ENCODE data around the gene NR4A3. TPM values are rescaled to one million over a fixed set of nuclear protein-coding genes. Genes with fewer than 3 reads are reported as not detected.

The NR4A3 gene
- total RNA-seq, 1 donor from 2014 or later: 0.05 TPM

GRCh38 chr9:99813739-99814138 lies 7.9 kb upstream of the NR4A3 start:
- no peak for DNase-seq (ENCODE audit: low read depth)

DNA sequence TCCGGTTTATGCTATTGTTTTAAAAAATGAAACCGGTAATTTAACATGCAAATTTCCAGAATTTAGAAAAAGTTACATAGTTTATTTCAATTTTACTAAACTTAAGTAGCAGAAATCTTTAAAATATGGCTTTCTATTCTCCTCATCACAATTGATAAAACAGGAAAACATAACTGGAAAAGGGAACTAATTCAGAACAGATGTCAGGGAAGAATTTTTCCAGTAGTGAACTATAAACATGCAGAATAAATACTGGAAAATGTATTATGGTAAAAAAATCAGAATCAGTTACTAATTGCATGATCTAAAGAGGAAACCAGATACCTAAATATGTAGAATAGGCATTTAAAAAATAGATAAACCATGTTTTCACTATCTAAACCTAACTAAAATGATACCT lies 7.3 kb upstream of the NR4A3 start:
- DNase-seq (ENCODE audit: low read depth): no peak

- DNase-seq (ENCODE audit: low read depth): no peak
These were observed 5.3 kb upstream of the NR4A3 start for GRCh38 chr9:99816392-99816791.

DNA sequence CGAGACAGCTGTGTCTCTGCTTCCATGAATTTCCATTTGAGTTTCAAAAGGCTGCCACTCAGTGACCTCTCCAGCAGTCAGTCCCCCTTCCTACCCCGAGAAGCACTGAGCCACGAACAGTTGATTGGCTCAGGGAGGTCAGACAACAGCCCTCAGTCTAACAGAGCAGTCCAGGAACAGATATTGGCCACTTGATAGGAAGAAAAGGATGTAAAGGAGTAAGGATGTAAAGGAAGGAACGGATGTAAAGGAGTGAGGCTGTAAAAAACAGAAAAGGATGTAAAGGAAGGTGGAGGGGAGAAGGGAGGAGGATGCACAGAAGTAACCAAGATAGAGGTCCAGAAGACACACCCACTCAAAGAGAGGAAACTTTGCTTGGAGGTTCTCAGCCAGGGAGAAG lies 3.2 kb upstream of the NR4A3 start:
- DNase-seq (ENCODE audit: low read depth): peak; percentile 27

GRCh38 chr9:99819123-99819855 lies 2.4 kb upstream of the NR4A3 start:
- DNase-seq (ENCODE audit: low read depth): peak; percentile 96

DNA sequence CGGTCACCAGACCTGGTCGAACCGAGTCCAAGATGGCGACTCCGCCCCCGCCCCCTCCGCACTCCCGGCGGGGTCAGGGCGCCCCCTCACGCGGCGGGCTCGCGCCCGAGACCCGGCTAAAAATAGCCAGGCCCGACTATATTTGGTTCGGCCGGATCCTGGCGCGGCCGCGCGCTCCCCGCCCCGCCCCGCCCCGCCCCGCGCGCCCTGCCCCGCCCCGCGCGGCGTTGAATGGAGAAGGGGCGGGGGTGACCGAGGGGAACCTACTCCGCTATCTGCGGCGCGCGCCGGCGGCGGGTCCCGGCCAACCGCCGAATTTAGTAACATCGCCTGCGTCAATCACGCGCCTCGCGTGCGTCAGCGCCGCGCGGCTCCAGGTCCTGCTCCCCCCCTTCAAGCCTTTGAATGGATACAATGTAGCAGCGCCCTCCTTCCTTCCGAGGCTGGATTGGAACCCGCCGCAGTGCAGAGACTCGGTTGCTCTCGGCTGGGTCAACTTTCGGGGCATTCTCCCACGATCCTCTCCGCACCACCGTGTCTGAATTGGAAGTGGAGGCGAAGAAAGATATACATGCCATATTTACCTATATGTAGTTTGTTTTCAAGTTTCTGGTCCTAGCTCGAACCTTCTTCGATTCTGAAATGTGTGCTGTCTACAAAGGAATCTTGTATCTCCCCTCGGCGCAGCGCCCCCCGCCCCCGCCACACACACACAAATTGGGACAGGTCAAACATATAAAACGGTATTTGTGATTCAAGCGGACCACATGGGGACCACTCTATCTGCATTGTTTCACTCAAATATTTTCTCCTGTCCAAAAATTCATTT lies 1.6 kb upstream of the NR4A3 start:
- DNase-seq (ENCODE audit: low read depth): peak; percentile 93

- peak; percentile 70 for DNase-seq (ENCODE audit: low read depth)
These were observed 845 bp upstream of the NR4A3 start for GRCh38 chr9:99820685-99821395.

DNA sequence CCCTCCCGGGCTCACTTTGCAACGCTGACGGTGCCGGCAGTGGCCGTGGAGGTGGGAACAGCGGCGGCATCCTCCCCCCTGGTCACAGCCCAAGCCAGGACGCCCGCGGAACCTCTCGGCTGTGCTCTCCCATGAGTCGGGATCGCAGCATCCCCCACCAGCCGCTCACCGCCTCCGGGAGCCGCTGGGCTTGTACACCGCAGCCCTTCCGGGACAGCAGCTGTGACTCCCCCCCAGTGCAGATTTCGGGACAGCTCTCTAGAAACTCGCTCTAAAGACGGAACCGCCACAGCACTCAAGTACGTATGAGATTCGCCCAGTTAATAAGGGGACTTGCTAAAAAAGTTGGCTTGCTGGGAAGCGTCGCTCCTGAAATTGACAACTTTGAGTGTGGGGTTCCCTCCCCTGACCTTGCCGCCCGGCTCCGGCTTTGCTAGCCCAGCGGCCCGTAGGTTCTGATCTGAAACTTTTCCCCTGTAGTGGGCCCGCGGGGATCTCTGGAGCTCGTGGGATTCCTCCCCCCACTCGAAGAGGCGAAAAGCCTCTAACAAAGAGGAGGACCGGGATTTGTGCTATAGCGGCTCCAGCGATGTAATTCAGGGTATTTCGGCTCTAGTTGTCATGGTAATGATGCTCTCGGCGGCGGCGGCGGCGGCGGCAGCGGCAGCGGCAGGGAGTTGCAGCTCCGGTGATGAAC lies 572 bp downstream of the NR4A3 start:
- peak; percentile 49 for DNase-seq (ENCODE audit: low read depth)

DNA sequence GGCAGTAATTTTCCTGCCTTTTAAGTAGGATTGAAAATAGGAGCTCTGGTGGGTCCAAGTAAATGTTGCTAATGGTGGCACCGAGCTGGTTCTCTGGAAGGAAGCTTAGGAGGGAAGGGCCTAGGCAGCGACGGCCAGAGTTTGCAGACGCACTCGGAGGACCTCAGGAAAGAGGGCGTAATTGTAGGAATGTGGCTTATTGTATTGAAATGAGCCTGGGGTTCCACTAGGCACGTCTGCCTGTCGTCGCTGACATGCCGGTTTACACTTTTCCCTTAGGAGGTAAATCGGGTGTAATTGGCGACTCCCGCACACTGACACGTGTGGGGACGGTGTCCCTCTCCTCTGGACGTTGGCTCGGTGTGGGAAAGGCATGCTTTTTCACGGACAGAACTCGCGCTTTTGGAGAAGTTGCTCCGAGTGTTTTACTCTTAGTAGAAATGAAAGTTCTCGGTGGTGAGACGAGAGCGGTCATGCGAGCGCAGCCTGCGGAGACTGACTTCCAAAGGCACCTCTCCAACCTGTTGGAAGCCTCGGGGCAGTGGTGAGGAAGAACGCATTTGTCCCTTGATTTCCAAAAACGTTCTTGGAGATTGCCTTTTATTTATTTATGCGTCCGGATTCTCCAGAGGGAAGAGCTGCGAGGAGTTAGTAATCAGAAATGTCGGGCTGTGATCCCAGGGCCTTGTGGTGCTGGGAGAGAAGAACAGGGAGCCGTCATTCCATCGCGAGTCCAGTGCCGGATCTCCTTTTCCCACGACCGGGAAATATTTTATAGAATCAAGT lies 1.3 kb downstream of the NR4A3 start:
- DNase-seq (ENCODE audit: low read depth): peak; percentile 35

- no peak for DNase-seq (ENCODE audit: low read depth)
These were observed 2.1 kb downstream of the NR4A3 start for GRCh38 chr9:99823681-99824377.

DNA sequence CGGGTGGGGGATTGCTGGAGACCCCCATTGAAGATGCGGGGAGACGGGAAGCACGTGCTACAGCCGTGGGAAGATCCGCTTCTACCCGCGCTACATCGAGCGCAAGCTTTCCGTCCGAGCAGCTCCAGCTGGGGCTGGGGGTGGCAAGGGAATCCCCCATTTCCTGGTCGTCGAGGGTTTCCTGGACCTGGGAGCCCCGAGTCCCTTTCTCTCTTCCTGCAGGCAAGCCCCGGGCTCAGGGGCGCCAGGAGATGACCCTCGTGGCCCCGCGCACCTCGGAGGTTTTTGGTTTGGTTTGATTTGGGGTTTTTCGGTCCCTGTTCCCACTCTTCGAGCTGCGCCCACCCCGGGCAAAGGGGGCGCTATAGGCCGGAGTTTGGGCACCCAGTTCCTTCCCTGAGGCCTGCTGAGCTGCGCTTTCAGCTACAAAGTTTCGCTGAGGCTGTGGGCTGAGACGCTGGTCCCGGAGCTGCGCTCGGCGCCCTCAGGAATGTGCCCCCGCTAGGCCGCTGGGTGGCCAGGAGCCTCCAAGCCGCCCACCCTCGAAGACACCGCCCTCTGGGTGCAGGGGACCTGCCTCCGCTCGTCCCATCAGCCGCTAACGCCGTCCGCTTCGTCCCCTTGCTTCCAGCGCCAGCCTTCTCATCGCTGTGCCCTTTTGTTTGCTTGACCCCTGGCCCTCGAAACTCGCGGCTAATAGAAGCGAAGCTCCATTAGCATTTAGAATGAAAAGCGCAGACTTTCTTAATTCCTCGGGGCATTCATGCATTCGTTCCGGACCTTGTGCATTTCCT lies 2.9 kb downstream of the NR4A3 start:
- DNase-seq (ENCODE audit: low read depth): no peak

DNA sequence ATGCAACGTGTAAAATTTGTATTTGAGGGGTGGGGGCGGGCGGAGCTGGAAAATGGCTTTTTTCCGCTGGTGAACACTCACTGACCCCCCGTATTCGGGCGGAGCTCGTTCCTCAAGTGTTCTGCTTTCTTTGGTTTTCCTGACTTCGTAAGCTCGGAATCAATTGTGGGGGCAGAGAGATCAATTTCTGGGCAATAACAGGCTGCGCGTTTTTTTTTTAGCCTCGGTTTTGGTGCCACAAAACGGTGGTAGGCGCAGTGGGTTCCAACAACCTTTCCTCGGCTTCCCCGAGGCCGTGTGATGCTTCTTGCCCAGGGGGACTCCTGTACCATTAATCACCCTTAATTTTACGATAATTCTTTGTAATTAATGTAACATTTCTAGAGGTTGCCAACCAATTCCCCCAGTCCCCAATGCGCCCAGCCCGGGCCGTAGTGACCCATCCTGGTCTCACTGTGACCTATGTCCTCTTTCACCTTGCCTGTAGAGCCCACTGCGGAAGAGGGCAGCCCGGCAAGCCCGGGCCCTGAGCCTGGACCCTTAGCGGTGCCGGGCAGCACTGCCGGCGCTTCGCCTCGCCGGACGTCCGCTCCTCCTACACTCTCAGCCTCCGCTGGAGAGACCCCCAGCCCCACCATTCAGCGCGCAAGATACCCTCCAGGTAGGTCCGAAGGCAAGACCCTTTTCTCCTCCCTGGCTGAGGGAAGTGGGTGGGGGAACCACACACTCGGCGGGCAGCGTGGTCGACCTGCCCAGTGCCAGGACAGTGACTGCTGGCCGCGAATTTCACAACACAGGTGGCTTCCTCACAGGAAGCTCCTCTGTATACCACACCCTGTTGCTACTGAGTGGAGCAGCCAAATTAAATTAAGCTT lies 3.7 kb downstream of the NR4A3 start:
- no peak for DNase-seq (ENCODE audit: low read depth)

GRCh38 chr9:99826579-99826978 lies 4.9 kb downstream of the NR4A3 start:
- no peak for DNase-seq (ENCODE audit: low read depth)

DNA sequence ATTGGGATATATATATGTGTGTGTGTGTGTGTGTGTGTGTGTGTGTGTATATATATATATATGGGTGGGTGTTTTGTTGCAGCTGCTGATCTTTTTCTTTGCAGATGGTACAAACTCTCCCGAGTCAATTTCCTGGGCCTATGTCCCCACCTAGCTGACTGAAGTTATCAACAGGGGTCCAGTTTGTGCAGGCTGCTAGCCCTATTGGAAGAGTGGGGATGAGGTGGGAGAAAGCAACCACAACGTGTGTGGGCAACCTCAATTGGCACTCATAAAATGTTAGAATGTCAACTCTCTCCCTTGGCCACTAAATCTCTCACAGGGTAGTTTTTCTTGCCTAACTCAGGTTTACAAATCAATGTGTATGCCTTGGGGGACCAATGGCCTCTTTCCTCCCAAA lies 5.6 kb downstream of the NR4A3 start:
- DNase-seq (ENCODE audit: low read depth): no peak

GRCh38 chr9:99828054-99828416 lies 6.3 kb downstream of the NR4A3 start:
- no peak for DNase-seq (ENCODE audit: low read depth)

DNA sequence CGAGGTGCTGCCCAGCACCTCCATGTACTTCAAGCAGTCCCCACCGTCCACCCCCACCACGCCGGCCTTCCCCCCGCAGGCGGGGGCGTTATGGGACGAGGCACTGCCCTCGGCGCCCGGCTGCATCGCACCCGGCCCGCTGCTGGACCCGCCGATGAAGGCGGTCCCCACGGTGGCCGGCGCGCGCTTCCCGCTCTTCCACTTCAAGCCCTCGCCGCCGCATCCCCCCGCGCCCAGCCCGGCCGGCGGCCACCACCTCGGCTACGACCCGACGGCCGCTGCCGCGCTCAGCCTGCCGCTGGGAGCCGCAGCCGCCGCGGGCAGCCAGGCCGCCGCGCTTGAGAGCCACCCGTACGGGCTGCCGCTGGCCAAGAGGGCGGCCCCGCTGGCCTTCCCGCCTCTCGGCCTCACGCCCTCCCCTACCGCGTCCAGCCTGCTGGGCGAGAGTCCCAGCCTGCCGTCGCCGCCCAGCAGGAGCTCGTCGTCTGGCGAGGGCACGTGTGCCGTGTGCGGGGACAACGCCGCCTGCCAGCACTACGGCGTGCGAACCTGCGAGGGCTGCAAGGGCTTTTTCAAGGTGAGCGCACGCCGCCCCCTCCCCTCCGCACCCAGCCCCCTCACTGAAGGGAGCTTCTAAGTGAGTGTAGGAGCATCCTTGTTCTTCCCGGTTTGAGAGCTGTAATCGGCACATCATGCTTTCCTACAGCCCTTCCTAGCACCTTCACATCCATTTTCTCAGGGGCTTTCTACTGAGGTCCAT lies 6.9 kb downstream of the NR4A3 start:
- DNase-seq (ENCODE audit: low read depth): no peak

DNA sequence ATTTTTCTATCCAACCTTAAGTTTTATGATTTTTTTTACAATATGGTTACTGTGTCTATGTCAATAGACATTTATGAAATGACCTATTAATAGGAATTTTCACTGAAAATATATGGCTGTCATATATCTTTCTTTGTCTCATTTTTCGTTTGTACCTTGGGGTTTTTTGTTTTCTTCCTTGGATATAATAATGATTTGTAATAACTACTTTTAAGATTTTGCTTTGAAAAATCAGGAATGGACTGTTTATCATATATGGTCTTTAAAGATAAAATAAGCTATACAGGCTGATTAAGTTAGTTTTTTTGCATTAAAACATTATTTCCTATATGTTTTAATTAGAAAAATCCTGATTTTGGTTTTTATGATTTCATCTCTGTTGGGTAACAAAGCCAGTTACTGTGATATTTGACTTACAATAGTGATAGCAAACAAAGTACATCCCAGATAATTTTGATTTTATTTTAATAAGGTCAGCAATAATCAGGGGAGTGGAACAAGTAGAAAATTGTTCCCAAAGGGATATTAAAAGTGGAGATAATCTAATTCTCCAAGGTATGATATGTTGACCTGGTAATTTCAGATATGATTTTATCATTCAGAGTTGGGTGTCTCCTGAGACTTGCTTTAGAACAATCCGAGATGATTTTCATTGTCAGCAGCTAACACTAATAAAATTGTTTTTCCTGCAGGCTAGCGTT lies 10.3 kb downstream of the NR4A3 start:
- no peak for DNase-seq (ENCODE audit: low read depth)

Data from myocyte (in vitro differentiated cells).